GM23338 (cell line): ENCODE measurements around the gene MAFF. TPM values are rescaled to one million over a fixed set of nuclear protein-coding genes. Genes with fewer than 3 reads are reported as not detected.
A peak's percentile ranks its signal among the peaks of the same experiment; 100 is the strongest.
"Not testable (repeated sequence)": the region's sequence is repeated elsewhere in the genome, so short reads cannot be mapped to it uniquely, and the experiment has no call there.

ENCODE experiments used
- ATAC-seq: fragments of 200-7000 bp; cut with Tn5 transposase; 3 replicates; pipeline ENCODE4 v1.9.1; 2020
- DNase-seq: peaks from one replicate; pipeline ENCODE4 v3.0.0-alpha.2; 2015; ENCODE audit warnings: low spot score
- H2AFZ ChIP-seq: fragments of 200-600 bp; sonication (generic); 2 replicates; pipeline ENCODE4 v1.8.0; 2016; ENCODE audit warnings: antibody characterized with exemption, mild to moderate bottlenecking, moderate library complexity
- H3F3A ChIP-seq: fragments of 200-600 bp; sonication (generic); replicated peaks from 2 replicates; pipeline ENCODE4 v1.8.0; 2017; ENCODE audit warnings: antibody characterized with exemption, mixed run types, low read depth
- H3K27ac ChIP-seq: fragments of 200-600 bp; sonication (generic); 2 replicates; pipeline ENCODE4 v1.6.1; 2016; ENCODE audit warnings: low read depth
- H3K27me3 ChIP-seq: fragments of 200-600 bp; sonication (generic); 2 replicates; pipeline ENCODE4 v1.8.0; 2016; ENCODE audit warnings: mild to moderate bottlenecking, mixed run types, moderate library complexity; ENCODE audit not compliant: insufficient read depth
- H3K36me3 ChIP-seq: fragments of 200-600 bp; sonication (generic); 2 replicates; pipeline ENCODE4 v1.8.0; 2016; ENCODE audit warnings: mild to moderate bottlenecking; ENCODE audit not compliant: insufficient read depth
- H3K4me1 ChIP-seq: fragments of 200-600 bp; sonication (generic); 2 replicates; pipeline ENCODE4 v1.8.0; 2016; ENCODE audit warnings: mild to moderate bottlenecking, moderate library complexity; ENCODE audit not compliant: insufficient read depth
- H3K4me2 ChIP-seq: fragments of 200-600 bp; sonication (generic); 2 replicates; pipeline ENCODE4 v1.7.1; 2017; ENCODE audit warnings: mixed run types
- H3K4me3 ChIP-seq: fragments of 200-600 bp; sonication (generic); 2 replicates; pipeline ENCODE4 v1.6.1; 2016; ENCODE audit warnings: mixed run types
- H3K79me2 ChIP-seq: fragments of 200-600 bp; sonication (generic); replicated peaks from 2 replicates; pipeline ENCODE4 v1.8.0; 2017; ENCODE audit warnings: mild to moderate bottlenecking; ENCODE audit not compliant: insufficient read depth
- H3K9me2 ChIP-seq: fragments of 200-600 bp; sonication (generic); 2 replicates; pipeline ENCODE4 v1.8.0; 2017; ENCODE audit not compliant: insufficient read depth
- H4K20me1 ChIP-seq: fragments of 200-600 bp; sonication (generic); replicated peaks from 2 replicates; pipeline ENCODE4 v1.8.0; 2017; ENCODE audit warnings: mild to moderate bottlenecking; ENCODE audit not compliant: insufficient read depth
- H3K27ac Mint-ChIP-seq: 2 replicates; pipeline ENCODE4 v1.8.0; 2020; ENCODE audit warnings: inconsistent platforms, mild to moderate bottlenecking, moderate library complexity, mixed read lengths
- H3K27me3 Mint-ChIP-seq: 3 replicates; pipeline ENCODE4 v1.8.0; 2022; ENCODE audit warnings: low read depth, mild to moderate bottlenecking, moderate library complexity, mixed read lengths, inconsistent platforms; ENCODE audit not compliant: insufficient read depth, poor library complexity
- H3K36me3 Mint-ChIP-seq: 3 replicates; pipeline ENCODE4 v1.8.0; 2021; ENCODE audit warnings: low read depth, mild to moderate bottlenecking, inconsistent platforms, moderate library complexity, mixed read lengths
- H3K4me1 Mint-ChIP-seq: 3 replicates; pipeline ENCODE4 v1.8.0; 2020; ENCODE audit warnings: mild to moderate bottlenecking, inconsistent platforms, mixed read lengths
- H3K4me3 Mint-ChIP-seq: 3 replicates; pipeline ENCODE4 v1.8.0; 2021; ENCODE audit warnings: moderate library complexity, mild to moderate bottlenecking, inconsistent platforms, mixed read lengths
- H3K9me3 Mint-ChIP-seq: 3 replicates; pipeline ENCODE4 v1.8.0; 2020; ENCODE audit warnings: moderate library complexity, mild to moderate bottlenecking, inconsistent platforms, mixed read lengths
- CREB1 ChIP-seq: fragments of 250-450 bp; sonication (Bioruptor Pico); IDR thresholded peaks from 2 replicates; pipeline ENCODE4 v1.5.0; 2020; ENCODE audit warnings: low read depth, mild to moderate bottlenecking, moderate library complexity
- EZH2phosphoT487 ChIP-seq: fragments of 200-600 bp; sonication (generic); IDR thresholded peaks from one replicate; pipeline ENCODE4 v1.8.1; 2018; ENCODE audit warnings: antibody characterized with exemption; ENCODE audit not compliant: unreplicated experiment
- JUNB ChIP-seq: IDR thresholded peaks from one replicate; pipeline ENCODE4 v1.6.1; 2016; ENCODE audit warnings: antibody characterized with exemption; ENCODE audit not compliant: unreplicated experiment
- NANOG ChIP-seq: IDR thresholded peaks from 2 replicates; pipeline ENCODE4 v1.6.1; 2016; ENCODE audit warnings: antibody characterized with exemption, borderline replicate concordance
- POLR2AphosphoS5 ChIP-seq: IDR thresholded peaks from 2 replicates; pipeline ENCODE4 v1.6.1; 2016; ENCODE audit warnings: antibody characterized with exemption, low read depth
- STAT1 ChIP-seq: IDR thresholded peaks from one replicate; pipeline ENCODE4 v1.6.1; 2016; ENCODE audit warnings: antibody characterized with exemption; ENCODE audit not compliant: unreplicated experiment
- ZNF114 ChIP-seq: fragments of 250-450 bp; sonication (Bioruptor Pico); IDR thresholded peaks from 2 replicates; pipeline ENCODE4 v1.5.0; 2020; ENCODE audit warnings: mild to moderate bottlenecking, moderate library complexity
- polyA plus RNA-seq: library from polyadenylated mRNA; unstranded; fragments of >200 nt; fragmentation: Nextera tagmentation; extraction: Ambion mirVana; gene quantifications from 2 replicates; pipeline ENCODE4 v1.2.1, GENCODE V29; 2016
- total RNA-seq: library from RNA; depleted of rRNA; stranded (reverse); fragments of >200 nt; shearing (Covaris generic); gene quantifications from 2 replicates; pipeline ENCODE4 v1.2.3, GENCODE V29; 2014
- TF ChIP-seq, protein P1 (sequence below), 2 experiments: fragments of 200-600 bp in 1 of 2; sonication (generic) in 1 of 2; conservative IDR thresholded peaks; 2 replicates each; pipeline versions ENCODE4 v1.5.1 to v1.6.1; 2016 to 2017; ENCODE audit warnings: antibody characterized with exemption in 2 of 2, low read depth in 2 of 2, mild to moderate bottlenecking in 2 of 2, moderate library complexity in 1 of 2
- TF ChIP-seq, protein P2 (sequence below): fragments of 250-450 bp; sonication (Bioruptor Pico); IDR thresholded peaks from 2 replicates; pipeline ENCODE4 v1.5.0; 2020; ENCODE audit warnings: mild to moderate bottlenecking, moderate library complexity
- TF ChIP-seq, protein P3 (sequence below): IDR thresholded peaks from 2 replicates; pipeline ENCODE4 v1.6.1; 2016; ENCODE audit warnings: antibody characterized with exemption
- TF ChIP-seq, protein P4 (sequence below): IDR thresholded peaks from one replicate; pipeline ENCODE4 v1.6.1; 2018; ENCODE audit warnings: antibody characterized with exemption; ENCODE audit not compliant: unreplicated experiment

The MAFF gene
- total and polyA plus RNA-seq, 2 experiments from 2014 or later = 2.2 to 8.9 TPM

DNA sequence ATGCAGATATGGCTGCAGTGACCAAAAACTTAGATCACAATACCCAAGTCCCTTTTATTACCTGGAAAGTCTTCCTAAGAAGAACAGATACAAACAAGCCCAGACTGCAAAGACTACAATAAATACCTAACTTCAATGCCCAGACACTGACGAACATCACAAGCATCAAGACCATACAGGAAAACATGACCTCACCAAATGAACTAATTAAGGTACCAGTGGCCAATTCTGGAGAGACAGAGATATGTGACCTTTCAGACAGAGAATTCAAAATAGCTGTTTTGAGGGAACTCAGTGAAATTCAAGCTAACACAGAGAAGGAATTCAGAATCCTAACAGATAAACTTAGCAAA is 47.3 kb upstream of the MAFF start:
- H3K4me3 Mint-ChIP-seq, H3K9me3 Mint-ChIP-seq, H3K27me3 Mint-ChIP-seq, H2AFZ ChIP-seq, H3K4me2 ChIP-seq, DNase-seq, H3K4me1 ChIP-seq, H3K27ac ChIP-seq, ATAC-seq, H3K27ac Mint-ChIP-seq, H3K4me3 ChIP-seq, H3K79me2 ChIP-seq, H3K36me3 Mint-ChIP-seq, H4K20me1 ChIP-seq, H3K4me1 Mint-ChIP-seq, H3K9me2 ChIP-seq, H3F3A ChIP-seq, H3K36me3 ChIP-seq, H3K27me3 ChIP-seq: not testable (repeated sequence)
- TF ChIP-seq, protein P1, sequence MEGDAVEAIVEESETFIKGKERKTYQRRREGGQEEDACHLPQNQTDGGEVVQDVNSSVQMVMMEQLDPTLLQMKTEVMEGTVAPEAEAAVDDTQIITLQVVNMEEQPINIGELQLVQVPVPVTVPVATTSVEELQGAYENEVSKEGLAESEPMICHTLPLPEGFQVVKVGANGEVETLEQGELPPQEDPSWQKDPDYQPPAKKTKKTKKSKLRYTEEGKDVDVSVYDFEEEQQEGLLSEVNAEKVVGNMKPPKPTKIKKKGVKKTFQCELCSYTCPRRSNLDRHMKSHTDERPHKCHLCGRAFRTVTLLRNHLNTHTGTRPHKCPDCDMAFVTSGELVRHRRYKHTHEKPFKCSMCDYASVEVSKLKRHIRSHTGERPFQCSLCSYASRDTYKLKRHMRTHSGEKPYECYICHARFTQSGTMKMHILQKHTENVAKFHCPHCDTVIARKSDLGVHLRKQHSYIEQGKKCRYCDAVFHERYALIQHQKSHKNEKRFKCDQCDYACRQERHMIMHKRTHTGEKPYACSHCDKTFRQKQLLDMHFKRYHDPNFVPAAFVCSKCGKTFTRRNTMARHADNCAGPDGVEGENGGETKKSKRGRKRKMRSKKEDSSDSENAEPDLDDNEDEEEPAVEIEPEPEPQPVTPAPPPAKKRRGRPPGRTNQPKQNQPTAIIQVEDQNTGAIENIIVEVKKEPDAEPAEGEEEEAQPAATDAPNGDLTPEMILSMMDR (conservative IDR thresholded peaks at IDR 0.05; ENCODE audit: low read depth in 2 of 2) = peak in 1 of 2 experiments; percentile 2; a peak in 1 of 4 replicates

DNA sequence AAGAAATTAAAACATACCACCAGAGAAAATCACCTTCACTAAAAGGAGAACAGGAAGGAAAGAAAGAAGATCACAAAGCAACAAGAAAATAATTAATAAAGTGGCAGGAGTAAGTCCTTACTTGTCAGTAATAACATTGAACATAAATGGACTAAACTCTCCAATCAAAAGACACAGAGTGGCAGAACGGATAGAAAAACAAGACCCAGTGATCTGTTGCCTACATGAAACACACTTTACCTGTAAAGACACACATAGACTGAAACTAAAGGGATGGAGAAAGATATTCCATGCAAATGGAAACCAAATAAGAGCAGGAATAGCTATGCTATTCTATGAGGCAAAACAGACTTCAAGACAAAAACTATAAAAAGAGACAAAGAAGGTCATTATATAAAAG is 46.1 kb upstream of the MAFF start:
- Mint-ChIP-seq H3K27ac (no peak overlapping the region), H3K27me3 (peaks cover 2% of the 10 kb centered on the region), H3K4me3 (no peak overlapping the region), H3K4me1 (peaks cover 8% of the 10 kb centered on the region; the same call in 2 of the 3 replicates), H3K9me3 (no peaks in the 10 kb centered on the region), H3K36me3 (no peaks in the 10 kb centered on the region)
- no peak overlapping the region for H3K4me2 ChIP-seq
- H3K27ac ChIP-seq = no peak overlapping the region
- DNase-seq (no peak), ATAC-seq (no peak)
- H3K4me1 ChIP-seq = no peaks in the 10 kb centered on the region
- no peaks in the 10 kb centered on the region for H3K36me3 ChIP-seq
- no peak overlapping the region for H3K4me3 ChIP-seq
- no peak overlapping the region for H2AFZ ChIP-seq
- H3K79me2 ChIP-seq = no peaks in the 10 kb centered on the region
- no peaks in the 10 kb centered on the region for H3K27me3 ChIP-seq
- no peaks in the 10 kb centered on the region for H4K20me1 ChIP-seq
- H3K9me2 ChIP-seq = no peaks in the 10 kb centered on the region
- peaks cover 3% of the 10 kb centered on the region; the same call in 1 of the 2 replicates for H3F3A ChIP-seq
- TF ChIP-seq STAT1 (no peak), EZH2phosphoT487 (no peak), NANOG (no peak), POLR2AphosphoS5 (no peak), CREB1 (CRISPR knock-in tag) (no peak), JUNB (no peak), ZNF114 (CRISPR knock-in tag) (no peak)
- TF ChIP-seq, protein P2, sequence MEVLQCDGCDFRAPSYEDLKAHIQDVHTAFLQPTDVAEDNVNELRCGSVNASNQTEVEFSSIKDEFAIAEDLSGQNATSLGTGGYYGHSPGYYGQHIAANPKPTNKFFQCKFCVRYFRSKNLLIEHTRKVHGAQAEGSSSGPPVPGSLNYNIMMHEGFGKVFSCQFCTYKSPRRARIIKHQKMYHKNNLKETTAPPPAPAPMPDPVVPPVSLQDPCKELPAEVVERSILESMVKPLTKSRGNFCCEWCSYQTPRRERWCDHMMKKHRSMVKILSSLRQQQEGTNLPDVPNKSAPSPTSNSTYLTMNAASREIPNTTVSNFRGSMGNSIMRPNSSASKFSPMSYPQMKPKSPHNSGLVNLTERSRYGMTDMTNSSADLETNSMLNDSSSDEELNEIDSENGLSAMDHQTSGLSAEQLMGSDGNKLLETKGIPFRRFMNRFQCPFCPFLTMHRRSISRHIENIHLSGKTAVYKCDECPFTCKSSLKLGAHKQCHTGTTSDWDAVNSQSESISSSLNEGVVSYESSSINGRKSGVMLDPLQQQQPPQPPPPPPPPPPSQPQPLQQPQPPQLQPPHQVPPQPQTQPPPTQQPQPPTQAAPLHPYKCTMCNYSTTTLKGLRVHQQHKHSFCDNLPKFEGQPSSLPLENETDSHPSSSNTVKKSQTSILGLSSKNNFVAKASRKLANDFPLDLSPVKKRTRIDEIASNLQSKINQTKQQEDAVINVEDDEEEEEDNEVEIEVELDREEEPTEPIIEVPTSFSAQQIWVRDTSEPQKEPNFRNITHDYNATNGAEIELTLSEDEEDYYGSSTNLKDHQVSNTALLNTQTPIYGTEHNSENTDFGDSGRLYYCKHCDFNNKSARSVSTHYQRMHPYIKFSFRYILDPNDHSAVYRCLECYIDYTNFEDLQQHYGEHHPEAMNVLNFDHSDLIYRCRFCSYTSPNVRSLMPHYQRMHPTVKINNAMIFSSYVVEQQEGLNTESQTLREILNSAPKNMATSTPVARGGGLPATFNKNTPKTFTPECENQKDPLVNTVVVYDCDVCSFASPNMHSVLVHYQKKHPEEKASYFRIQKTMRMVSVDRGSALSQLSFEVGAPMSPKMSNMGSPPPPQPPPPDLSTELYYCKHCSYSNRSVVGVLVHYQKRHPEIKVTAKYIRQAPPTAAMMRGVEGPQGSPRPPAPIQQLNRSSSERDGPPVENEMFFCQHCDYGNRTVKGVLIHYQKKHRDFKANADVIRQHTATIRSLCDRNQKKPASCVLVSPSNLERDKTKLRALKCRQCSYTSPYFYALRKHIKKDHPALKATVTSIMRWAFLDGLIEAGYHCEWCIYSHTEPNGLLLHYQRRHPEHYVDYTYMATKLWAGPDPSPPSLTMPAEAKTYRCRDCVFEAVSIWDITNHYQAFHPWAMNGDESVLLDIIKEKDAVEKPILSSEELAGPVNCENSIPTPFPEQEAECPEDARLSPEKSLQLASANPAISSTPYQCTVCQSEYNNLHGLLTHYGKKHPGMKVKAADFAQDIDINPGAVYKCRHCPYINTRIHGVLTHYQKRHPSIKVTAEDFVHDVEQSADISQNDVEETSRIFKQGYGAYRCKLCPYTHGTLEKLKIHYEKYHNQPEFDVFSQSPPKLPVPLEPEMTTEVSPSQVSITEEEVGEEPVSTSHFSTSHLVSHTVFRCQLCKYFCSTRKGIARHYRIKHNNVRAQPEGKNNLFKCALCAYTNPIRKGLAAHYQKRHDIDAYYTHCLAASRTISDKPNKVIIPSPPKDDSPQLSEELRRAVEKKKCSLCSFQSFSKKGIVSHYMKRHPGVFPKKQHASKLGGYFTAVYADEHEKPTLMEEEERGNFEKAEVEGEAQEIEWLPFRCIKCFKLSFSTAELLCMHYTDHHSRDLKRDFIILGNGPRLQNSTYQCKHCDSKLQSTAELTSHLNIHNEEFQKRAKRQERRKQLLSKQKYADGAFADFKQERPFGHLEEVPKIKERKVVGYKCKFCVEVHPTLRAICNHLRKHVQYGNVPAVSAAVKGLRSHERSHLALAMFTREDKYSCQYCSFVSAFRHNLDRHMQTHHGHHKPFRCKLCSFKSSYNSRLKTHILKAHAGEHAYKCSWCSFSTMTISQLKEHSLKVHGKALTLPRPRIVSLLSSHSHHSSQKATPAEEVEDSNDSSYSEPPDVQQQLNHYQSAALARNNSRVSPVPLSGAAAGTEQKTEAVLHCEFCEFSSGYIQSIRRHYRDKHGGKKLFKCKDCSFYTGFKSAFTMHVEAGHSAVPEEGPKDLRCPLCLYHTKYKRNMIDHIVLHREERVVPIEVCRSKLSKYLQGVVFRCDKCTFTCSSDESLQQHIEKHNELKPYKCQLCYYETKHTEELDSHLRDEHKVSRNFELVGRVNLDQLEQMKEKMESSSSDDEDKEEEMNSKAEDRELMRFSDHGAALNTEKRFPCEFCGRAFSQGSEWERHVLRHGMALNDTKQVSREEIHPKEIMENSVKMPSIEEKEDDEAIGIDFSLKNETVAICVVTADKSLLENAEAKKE (CRISPR knock-in tag) = no peak
- TF ChIP-seq, protein P3, sequence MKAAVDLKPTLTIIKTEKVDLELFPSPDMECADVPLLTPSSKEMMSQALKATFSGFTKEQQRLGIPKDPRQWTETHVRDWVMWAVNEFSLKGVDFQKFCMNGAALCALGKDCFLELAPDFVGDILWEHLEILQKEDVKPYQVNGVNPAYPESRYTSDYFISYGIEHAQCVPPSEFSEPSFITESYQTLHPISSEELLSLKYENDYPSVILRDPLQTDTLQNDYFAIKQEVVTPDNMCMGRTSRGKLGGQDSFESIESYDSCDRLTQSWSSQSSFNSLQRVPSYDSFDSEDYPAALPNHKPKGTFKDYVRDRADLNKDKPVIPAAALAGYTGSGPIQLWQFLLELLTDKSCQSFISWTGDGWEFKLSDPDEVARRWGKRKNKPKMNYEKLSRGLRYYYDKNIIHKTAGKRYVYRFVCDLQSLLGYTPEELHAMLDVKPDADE = no peak
- TF ChIP-seq, protein P4, sequence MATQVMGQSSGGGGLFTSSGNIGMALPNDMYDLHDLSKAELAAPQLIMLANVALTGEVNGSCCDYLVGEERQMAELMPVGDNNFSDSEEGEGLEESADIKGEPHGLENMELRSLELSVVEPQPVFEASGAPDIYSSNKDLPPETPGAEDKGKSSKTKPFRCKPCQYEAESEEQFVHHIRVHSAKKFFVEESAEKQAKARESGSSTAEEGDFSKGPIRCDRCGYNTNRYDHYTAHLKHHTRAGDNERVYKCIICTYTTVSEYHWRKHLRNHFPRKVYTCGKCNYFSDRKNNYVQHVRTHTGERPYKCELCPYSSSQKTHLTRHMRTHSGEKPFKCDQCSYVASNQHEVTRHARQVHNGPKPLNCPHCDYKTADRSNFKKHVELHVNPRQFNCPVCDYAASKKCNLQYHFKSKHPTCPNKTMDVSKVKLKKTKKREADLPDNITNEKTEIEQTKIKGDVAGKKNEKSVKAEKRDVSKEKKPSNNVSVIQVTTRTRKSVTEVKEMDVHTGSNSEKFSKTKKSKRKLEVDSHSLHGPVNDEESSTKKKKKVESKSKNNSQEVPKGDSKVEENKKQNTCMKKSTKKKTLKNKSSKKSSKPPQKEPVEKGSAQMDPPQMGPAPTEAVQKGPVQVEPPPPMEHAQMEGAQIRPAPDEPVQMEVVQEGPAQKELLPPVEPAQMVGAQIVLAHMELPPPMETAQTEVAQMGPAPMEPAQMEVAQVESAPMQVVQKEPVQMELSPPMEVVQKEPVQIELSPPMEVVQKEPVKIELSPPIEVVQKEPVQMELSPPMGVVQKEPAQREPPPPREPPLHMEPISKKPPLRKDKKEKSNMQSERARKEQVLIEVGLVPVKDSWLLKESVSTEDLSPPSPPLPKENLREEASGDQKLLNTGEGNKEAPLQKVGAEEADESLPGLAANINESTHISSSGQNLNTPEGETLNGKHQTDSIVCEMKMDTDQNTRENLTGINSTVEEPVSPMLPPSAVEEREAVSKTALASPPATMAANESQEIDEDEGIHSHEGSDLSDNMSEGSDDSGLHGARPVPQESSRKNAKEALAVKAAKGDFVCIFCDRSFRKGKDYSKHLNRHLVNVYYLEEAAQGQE = no peak
